NCI-H1092 treated with DMSO at 0.1 percent for 48 hours (cell line): ENCODE measurements around the gene HOXB2.
"Not testable (repeated sequence)": the region's sequence is repeated elsewhere in the genome, so short reads cannot be mapped to it uniquely, and the experiment has no call there.

Source experiments
- DNase-seq: peaks from one replicate; lab custom pipeline; 2025; lab: John Stamatoyannopoulos, UW

HOXB2 gene

DNA sequence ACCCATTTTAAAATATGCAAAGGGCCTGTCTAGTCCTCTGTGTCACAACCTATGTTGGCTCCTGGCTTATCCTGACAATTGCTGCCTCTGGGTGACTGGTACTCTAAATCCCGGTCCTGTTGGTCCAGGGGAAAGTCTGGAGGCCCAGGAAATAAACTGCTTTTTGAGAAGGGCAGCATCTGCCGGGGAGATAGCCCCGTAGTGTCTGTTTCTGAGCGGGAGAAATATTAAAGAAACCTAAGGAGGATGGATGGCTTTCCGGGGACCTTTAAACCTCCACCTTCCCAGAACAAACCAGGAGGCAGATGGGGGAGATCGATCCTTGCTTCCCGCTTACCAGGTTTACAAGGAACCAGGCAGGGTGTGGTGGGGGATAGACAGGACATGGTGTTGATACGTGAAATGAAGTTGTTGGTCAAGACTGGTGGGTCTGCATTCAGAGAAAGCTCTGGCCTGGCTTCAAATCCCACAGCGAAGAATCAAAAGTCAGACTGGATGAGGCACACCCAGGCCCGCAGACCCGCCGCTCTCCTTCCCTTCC, 3.8 kb downstream of the HOXB2 start:
- no peak for DNase-seq

GRCh38 chr17:48540213-48540612, 4.7 kb downstream of the HOXB2 start:
- DNase-seq: no peak

DNA sequence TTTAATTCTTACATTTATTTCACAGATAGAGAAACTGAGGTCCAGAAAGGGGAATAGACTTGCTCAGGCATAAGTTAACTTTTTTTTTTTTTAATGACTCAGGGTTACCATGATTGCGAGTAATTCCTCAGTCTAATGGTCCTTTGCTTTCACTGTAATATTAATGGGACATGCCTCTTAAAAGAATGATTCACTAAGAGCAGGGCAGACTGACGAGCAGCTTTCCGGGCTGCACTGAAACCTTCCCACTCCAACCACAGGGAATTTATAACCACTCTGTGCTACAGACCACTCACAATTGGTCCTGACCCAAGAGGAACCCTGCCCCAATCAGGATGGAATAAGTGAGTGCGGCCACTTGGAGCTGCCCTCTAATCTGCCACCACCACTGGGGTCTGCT, 5.7 kb downstream of the HOXB2 start:
- no peak for DNase-seq

- no peak for DNase-seq
Observed at GRCh38 chr17:48537316-48537715, 7.6 kb downstream of the HOXB2 start.

DNA sequence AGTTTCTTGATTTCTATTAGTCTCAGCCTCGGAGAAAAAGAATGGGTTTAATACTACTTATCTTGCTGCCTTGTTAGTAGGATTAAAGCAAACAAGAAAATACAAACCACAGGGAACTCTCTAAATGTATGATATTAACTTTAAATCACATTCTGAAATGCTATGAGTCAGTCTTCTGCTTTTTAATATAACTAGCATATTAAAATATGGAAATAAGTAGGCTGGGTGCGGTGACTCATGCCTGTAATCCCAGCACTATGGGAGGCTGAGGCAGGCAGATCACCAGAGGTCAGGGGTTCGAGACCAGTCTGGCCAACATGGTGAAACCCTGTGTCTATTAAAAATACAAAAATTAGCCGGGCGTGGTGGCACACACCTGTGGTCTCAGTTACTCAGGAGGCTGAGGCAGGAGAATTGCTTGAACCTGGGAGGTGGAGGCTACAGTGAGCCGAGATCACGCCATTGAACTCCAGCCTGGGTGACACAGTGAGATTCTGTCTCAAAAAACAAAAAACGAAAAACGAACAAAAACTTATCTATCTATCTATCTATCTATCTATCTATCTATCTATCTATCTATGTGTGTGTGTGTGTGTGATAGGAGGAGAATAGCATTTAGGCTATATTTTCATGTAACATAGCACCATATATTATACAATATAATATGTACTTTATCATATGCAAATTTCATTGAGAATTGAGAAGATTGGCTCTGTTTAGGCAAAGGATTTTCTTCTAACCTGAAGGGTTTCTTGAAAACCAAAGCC, 8.9 kb downstream of the HOXB2 start:
- not testable (repeated sequence) for DNase-seq

DNA sequence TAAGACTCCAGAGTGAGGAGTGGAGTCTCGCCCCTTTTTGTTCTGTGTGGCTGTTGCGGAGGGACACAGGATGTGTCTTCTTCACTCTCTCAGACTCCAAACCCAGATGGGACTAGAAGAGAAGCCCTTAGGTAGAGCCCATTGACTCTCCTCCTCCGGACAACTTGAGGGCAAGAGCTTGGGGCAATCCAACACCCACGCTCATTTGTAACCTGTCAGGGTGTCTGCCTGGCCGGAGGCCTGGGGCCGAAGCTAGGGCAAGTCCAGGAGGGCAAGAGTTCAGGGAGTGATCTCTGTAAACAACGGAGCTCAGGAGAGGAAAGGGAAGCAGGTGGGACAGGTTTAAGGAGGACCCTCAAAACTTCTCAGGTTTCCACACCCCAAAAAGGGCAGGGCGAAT, 12.6 kb downstream of the HOXB2 start:
- DNase-seq: no peak

DNA sequence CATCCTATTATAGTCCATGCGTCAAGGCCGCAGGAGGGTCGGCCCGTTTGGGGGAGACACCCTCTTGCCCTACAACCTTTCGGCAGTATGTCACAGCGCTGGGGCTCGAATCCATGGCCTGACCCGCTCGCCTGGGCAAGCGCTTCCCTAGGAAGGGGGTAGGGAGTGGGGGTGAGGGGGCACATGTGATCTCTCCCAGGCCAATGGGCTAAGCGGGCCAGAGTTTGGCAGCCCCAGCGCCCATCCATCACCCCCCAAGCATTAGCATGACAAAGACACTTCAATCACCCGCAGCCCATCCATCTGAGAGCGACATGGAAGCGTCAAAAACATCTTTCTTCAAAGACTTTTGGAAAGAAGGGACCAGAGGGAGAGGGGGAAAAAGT, 14.0 kb downstream of the HOXB2 start, which contains the start of gene HOXB1:
HOXB1 (minus strand) TSS at position 125 of the 386 bp plus-strand sequence; CDS start at position 18, 107 bp downstream.
- DNase-seq: no peak

- DNase-seq: no peak
Observed at GRCh38 chr17:48530208-48530886, 14.6 kb downstream of the HOXB2 start.

DNA sequence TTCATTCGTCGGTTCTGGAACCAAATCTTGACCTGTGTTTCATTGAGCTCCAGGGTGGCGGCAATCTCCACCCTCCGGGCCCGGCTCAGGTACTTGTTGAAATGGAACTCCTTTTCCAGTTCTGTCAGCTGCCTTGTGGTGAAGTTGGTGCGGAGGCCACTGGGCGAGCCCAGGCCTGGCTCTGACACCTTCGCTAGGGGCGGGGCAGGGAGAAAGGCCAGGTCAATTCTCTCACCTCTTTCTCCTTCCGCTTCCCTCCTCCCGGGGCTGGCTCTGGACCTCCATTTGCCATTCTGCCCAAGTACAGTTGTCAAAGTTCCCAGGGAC, 15.3 kb downstream of the HOXB2 start:
- no peak for DNase-seq

DNA sequence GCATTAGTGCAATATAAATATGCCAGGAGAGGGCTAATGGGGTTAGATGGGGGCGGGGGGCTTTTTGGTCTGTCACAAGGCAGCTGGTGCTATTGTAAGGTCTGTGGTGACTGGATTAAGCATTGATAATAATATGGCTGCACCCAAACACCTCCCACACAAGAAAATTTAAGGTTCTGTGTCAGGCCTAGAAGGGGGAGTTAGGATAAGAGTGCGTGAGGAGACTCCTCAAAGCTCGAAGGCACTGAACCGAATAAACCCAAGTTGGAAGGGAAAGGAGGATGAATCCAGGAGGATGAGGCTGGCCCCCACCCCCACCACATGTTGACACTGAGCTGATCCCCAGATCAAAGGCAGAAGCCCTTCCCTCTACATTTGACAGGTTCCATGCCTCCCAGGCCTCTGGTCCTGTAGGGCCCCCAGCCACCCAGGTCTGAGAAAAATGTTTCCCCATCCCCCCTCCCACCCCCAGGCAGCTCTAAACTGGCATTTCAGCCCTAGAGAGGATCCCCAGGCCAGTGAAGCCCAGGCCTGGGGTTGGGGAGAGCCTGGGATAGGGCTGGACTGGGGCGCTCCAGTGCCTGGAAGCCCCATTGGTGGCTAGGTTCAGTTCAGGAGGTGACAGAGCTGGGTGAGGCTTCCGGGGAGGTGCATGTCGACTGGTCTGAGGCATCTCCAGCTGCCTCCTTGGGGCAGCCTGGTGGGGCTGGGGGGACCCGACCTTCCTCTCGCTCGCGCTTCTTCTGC, 15.8 kb downstream of the HOXB2 start:
- no peak for DNase-seq

DNA sequence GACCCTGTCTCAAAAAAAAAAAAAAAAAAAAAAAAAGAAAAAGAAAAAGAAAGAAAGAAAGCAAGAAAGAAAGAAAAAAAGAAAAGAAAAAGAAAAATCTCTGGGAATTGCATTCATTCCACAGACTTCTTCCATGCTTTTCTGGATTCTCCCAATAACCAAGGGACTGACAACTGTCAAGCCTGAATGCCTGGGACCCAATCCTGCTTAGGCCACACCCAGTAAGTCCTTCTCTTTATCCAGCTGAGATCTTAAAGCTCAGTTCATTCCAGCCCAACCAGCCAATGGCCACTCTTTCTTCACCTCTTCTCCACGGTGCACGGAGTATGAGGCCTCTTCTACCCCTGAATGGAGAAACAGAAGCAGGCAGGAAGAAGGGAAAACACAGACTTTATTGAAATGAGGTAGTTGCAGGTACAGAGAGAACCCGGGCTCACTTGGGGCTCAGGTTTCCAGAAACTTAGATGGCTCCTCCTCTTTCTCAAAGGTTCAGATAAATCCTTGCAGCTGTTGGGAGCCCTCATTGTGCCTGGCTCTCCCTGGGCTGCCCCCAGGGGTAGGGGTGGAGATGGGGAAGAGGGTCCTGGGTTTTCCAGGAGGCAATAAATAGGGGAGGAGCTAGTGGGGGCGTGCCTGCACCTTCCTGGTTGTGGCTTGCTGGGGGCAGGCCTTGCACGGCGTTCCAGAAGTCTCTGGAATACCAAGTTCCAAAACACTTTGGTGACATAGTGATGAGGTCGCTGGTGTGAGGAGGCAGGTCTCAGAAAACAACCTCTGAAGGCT, 16.6 kb downstream of the HOXB2 start:
- no peak for DNase-seq

DNA sequence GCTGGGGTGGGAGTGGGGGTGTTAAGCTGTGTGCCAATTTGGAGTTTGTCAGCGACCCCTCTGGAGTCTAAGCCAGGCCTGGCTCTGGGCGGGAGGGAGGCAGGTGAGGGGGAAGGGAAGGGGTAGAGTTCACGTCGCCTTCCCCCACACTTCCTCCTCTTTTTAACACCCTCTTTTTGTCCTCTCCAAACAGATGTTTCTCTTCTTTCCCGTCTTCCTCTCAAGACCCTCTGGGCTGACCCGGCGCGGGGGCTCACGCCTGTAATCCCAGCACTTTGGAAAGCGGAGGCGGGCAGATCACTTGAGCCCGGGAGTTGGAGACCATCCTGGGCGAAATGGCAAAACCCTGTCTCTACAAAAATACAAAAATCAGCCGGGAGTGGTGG, 17.4 kb downstream of the HOXB2 start:
- no peak for DNase-seq

- no peak for DNase-seq
Observed at GRCh38 chr17:48526608-48527546, 18.0 kb downstream of the HOXB2 start.

GRCh38 chr17:48523010-48523409, 21.9 kb downstream of the HOXB2 start:
- no peak for DNase-seq

DNA sequence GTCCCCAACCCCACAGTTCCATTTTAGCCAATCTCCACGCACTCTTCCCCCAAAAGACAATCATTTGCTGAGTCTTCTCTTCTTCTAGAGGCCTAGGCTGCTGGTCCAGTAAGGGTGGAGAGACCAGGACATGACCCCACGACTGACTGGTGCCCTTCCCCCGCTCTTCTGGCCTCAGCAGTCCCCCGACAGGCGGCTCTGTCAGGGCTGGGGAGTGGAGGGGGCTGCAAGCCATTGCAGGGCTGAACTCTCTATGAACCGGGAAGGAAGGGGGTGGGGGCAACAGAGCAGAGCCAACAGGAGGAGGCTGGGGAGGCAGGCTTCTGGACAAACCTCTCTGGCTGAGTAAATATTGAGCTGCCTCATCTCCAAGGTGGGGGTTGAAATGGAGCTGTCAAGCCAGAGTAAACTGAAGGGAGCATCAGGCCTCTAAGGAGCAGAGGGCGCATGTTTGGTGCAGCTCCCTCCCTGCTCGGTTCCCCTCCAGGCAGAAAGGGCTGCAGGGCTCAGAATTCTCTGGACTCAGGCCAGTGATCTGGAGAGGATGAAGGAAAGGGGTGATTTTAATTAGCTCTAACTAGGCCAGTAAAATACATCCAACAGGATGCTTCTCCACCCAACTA, 22.8 kb downstream of the HOXB2 start:
- peak; percentile 91 for DNase-seq

- DNase-seq: no peak
Observed at GRCh38 chr17:48520631-48521079, 24.3 kb downstream of the HOXB2 start.

DNA sequence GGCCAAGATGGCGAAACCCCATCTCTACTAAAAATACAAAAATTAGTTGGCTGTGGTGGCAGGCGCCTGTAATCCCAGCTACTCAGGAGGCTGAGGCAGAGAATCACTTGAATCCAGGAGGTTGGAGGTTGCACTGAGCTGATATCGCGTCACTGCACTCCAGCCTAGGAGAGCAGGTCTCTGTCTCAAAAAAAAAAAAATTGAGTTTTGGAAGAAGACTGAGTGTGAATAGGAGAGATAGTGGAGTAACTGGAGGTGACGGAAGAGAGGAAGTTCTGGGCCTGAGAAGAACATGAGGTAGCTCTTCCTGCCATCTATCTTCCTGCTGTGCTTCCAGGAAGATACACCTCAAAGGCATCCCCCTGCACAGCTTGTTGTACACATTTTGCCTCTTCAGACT, 25.5 kb downstream of the HOXB2 start:
- DNase-seq: no peak

DNA sequence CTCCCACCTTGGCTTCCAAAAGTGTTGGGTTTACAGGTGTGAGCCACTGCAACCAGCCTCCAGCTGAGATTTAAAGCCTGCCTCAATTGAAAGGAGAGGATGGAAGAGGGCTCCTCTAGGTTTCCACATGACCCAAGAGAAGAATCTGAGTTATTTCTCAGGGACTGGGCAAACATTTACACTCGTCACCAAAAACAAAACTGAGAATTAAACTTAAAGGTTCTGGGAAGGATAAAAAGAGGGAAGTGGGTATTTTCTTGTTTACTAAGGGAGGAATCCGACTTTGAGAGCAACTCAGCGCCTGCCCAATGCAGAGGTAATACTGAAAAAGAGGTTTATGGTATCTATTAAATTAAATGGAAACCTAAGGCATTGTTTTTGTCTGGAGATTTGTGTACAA, 27.4 kb downstream of the HOXB2 start:
- no peak for DNase-seq

- DNase-seq: no peak
Observed at GRCh38 chr17:48515925-48516900, 28.7 kb downstream of the HOXB2 start.
